GM13977 (cell line): ENCODE measurements around the gene LASP1NB.

Source experiments
- DNase-seq: peaks from one replicate; pipeline ENCODE4 v3.0.0; 2012; ENCODE audit warnings: low spot score
- in situ Hi-C: fragments of 300-500 bp; cut with MboI; formaldehyde crosslinking; loops from one replicate; pipeline ENCODE4 v1.12.0; 2022; ENCODE audit warnings: low sequenced_read_pairs, low pct_unique_long_range_greater_than_20kb, mixed read lengths, inconsistent platforms; ENCODE audit not compliant: unreplicated experiment
- TF ChIP-seq, protein P1 (sequence below): IDR thresholded peaks from 2 replicates; pipeline ENCODE4 v1.5.1; 2012; ENCODE audit warnings: mild to moderate bottlenecking, control low read depth; ENCODE audit not compliant: insufficient read depth; ENCODE audit errors: extremely low read depth, missing control alignments

LASP1NB gene

GRCh38 chr17:38900978-38901656, 24.3 kb upstream of the LASP1NB start:
- in situ Hi-C loops, result no loop called here
- DNase-seq, result no peak
- TF ChIP-seq, protein P1, sequence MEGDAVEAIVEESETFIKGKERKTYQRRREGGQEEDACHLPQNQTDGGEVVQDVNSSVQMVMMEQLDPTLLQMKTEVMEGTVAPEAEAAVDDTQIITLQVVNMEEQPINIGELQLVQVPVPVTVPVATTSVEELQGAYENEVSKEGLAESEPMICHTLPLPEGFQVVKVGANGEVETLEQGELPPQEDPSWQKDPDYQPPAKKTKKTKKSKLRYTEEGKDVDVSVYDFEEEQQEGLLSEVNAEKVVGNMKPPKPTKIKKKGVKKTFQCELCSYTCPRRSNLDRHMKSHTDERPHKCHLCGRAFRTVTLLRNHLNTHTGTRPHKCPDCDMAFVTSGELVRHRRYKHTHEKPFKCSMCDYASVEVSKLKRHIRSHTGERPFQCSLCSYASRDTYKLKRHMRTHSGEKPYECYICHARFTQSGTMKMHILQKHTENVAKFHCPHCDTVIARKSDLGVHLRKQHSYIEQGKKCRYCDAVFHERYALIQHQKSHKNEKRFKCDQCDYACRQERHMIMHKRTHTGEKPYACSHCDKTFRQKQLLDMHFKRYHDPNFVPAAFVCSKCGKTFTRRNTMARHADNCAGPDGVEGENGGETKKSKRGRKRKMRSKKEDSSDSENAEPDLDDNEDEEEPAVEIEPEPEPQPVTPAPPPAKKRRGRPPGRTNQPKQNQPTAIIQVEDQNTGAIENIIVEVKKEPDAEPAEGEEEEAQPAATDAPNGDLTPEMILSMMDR, result no peak

GRCh38 chr17:38903404-38903803, 22.0 kb upstream of the LASP1NB start:
- TF ChIP-seq, protein P1, result no peak
- in situ Hi-C loops, result no loop called here
- DNase-seq, result no peak

DNA sequence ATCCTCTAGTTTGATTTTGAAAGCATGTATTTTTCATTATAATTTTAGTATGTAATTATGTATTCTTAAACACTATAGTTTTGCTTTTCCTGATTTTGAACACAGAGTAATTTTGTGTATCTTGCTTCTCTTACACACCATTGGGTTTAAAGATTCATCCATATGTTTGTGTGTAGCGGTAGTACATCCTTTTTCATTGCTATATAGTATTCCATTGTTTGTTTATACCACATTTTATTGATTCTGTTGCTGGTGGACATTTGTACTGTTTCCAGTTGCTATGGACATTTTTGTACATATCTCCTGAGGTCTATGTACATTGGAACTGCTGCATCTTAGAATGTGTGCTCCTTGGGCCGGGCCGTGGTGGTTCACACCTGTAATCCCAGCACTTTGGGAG, 20.5 kb upstream of the LASP1NB start:
- TF ChIP-seq, protein P1, result no peak
- DNase-seq, result no peak
- in situ Hi-C loops, result no loop called here

- TF ChIP-seq, protein P1, result no peak
- DNase-seq, result no peak
- in situ Hi-C loops, result no loop called here
Observed at GRCh38 chr17:38905375-38905774, 20.0 kb upstream of the LASP1NB start.

DNA sequence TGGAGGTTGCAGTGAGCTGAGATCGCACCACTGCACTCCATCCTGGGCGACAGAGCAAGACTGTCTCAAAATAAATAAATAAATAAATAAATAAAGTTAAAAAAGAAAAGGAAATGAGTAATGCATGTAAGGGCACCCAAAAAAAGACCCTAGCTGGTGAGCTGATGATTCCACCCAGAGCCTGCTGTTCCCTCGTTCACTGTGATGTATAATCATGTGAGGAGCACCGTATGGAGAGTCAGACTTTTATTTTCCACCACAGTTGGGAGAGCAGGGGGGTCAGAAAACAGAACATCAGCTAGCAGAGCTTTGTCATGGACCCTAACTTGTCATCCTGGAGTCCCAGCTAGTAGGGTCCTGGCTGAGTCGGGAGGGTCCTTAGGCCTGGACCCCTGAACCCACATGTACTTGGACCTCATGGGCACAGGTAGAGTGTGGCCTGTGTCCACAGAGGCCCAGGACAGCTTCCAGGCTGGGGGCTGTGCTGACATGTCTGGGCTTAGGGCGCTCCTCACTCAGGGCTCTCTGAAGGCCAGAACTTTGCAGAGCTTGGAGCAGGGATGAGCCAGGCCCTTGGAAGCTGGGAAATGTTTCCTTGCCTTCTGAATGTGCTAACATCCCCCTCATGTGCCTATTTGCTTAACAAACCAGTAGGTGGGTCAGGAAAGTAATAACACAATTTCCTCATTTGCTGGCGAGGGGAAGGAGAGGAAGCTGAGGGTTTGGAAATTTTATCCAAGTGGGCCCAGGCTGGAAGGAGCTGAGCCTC, 18.8 kb upstream of the LASP1NB start:
- in situ Hi-C loops, result no loop called here
- no peak for DNase-seq

GRCh38 chr17:38907930-38908675, 17.3 kb upstream of the LASP1NB start:
- TF ChIP-seq, protein P1, result no peak
- DNase-seq, result no peak
- in situ Hi-C loops, result no loop called here

More for the DNA sequence above, 18.8 kb upstream of the LASP1NB start:
- TF ChIP-seq, protein P1, result no peak
